Erythroblast (primary cell): Measurements from ENCODE around the gene STIMATE.
A peak's percentile ranks its signal among the peaks of the same experiment; 100 is the strongest.

Experiments used
- DNase-seq, 2 experiments: peaks; one replicate each; lab custom pipeline; 2025; lab: John Stamatoyannopoulos, UW
- GATA1 ChIP-seq: IDR thresholded peaks from 2 replicates; pipeline ENCODE4 v1.6.1; 2011; ENCODE audit warnings: low read depth, mild to moderate bottlenecking, control low read depth, low read length, moderate library complexity
- POLR2A ChIP-seq: IDR thresholded peaks from 2 replicates; pipeline ENCODE4 v1.6.1; 2011; ENCODE audit warnings: mild to moderate bottlenecking, low read length

The STIMATE gene

GRCh38 chr3:52910823-52911222 lies 13.5 kb upstream of the STIMATE start:
- no peak for TF ChIP-seq POLR2A
- TF ChIP-seq GATA1, result no peak
- no peak for DNase-seq

- TF ChIP-seq GATA1, result no peak
- no peak for TF ChIP-seq POLR2A
- DNase-seq, result no peak
Observed at GRCh38 chr3:52907497-52907896, 10.1 kb upstream of the STIMATE start.

GRCh38 chr3:52904552-52904951 lies 7.2 kb upstream of the STIMATE start:
- TF ChIP-seq GATA1, result no peak
- TF ChIP-seq POLR2A, result no peak
- DNase-seq, result no peak

- TF ChIP-seq GATA1 (no peak), POLR2A (no peak)
- no peak for DNase-seq
Observed at GRCh38 chr3:52904000-52904399, 6.7 kb upstream of the STIMATE start.

- no peak for TF ChIP-seq POLR2A
- TF ChIP-seq GATA1, result no peak
- peak in 1 of 2 experiments; percentile 42 for DNase-seq
Observed at GRCh38 chr3:52896613-52897012, 735 bp downstream of the STIMATE start.

- TF ChIP-seq GATA1 (no peak), POLR2A (no peak)
- DNase-seq, result no peak
Observed at GRCh38 chr3:52896151-52896550, 1.2 kb downstream of the STIMATE start.

GRCh38 chr3:52895418-52895817 lies 1.9 kb downstream of the STIMATE start:
- DNase-seq, result no peak
- TF ChIP-seq POLR2A, result no peak
- TF ChIP-seq GATA1, result no peak

GRCh38 chr3:52894756-52895155 lies 2.6 kb downstream of the STIMATE start:
- TF ChIP-seq GATA1, result no peak
- TF ChIP-seq POLR2A, result no peak
- DNase-seq, result no peak

GRCh38 chr3:52893723-52894122 lies 3.6 kb downstream of the STIMATE start:
- TF ChIP-seq GATA1 (no peak), POLR2A (no peak)
- DNase-seq, result no peak

GRCh38 chr3:52892625-52893311 lies 4.6 kb downstream of the STIMATE start:
- DNase-seq, result peak; percentile 14 to 23
- TF ChIP-seq POLR2A (no peak), GATA1 (no peak)

- no peak for DNase-seq
- TF ChIP-seq GATA1 (no peak), POLR2A (no peak)
Observed at GRCh38 chr3:52892290-52892624, 5.1 kb downstream of the STIMATE start.

- no peak for TF ChIP-seq GATA1
- no peak for TF ChIP-seq POLR2A
- DNase-seq, result no peak
Observed at GRCh38 chr3:52891615-52892081, 5.7 kb downstream of the STIMATE start.

GRCh38 chr3:52891164-52891563 lies 6.2 kb downstream of the STIMATE start:
- DNase-seq, result no peak
- TF ChIP-seq POLR2A, result no peak

- no peak for TF ChIP-seq GATA1
- no peak for TF ChIP-seq POLR2A
- no peak for DNase-seq
Observed at GRCh38 chr3:52890735-52891134, 6.6 kb downstream of the STIMATE start.

GRCh38 chr3:52889901-52890300 lies 7.4 kb downstream of the STIMATE start:
- no peak for TF ChIP-seq GATA1
- TF ChIP-seq POLR2A, result no peak
- no peak for DNase-seq
